GM19463 (cell line): ENCODE data around the gene PID1.
"Not testable (repeated sequence)": the region's sequence is repeated elsewhere in the genome, so short reads cannot be mapped to it uniquely, and the experiment has no call there.

Source experiments
- ATAC-seq: cut with Tn5 transposase; IDR thresholded peaks from one replicate; pipeline ENCODE4 v1.9.1; 2021; ENCODE audit warnings: mild to moderate bottlenecking, moderate library complexity; ENCODE audit not compliant: unreplicated experiment

The PID1 gene

DNA sequence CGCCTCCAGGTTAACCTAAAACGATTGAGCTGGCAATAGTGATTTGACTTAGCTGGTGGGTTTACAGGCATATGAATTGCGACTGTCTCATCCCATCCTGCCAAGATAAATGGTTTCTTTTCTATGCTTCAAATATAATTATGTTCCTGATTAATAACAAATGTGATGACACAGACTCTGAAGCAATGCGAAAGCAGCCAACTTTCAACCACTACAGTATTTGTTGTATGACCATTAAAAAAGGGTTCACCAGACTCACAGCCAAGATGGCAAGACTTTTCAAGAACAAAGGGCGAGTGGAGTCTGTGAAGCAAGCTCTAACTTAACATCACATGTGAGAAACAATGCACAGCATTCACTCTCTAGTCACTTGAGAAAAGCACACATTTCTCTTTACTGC lies 186.6 kb downstream of the PID1 start:
- ATAC-seq, result no peak

DNA sequence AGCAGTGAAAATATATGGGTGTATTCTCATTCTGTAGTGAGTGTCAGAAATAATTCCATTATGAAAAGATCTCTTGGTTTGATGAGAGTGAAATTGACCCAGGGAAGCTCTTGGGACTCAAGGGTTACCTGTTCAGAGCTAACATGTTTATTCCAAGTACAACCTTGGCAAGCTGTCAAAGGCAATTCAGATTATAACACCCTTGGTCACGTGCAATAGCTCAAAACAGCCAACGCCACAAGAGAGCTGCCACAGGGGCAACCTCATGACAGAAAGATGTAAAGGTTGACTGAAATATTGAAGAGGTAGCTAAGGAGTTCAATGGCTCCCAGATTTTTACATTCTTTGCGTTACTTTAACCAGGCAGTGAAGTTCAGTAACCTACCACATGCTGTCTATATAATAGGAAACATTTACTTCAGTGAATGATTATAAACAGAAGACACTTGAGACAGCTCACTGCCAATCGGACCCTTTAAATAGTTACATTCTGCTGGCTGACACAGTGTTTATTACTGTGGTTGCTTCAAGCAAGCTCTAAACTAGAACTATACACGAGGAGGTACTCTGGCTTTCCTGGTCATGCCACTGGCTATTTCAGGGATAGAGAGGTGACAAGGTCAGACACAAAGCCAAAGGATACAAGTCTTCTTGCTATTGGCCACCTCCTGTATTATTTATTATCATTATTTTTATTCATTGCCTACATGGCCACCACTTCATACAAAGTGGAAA lies 187.3 kb downstream of the PID1 start:
- ATAC-seq, result no peak

DNA sequence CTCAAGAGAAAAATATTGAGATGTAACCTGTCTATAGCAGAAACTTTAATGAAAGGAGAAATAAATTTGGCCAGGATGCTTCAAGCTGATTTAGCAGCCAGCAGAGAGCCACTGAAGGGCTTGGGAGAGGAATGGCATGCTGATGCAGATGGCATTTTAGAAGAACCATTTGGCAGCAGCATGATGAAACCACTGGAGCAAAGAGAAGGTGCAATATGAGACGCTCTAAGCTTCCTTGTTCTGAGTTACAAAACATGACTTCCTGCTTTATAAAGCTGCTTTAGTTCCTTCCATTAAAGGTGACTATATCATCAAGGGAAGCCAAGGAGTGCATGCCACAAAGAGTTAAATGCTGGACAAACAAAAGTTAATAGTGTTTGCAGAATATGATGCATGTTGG lies 189.7 kb downstream of the PID1 start:
- no peak for ATAC-seq

- no peak for ATAC-seq
These were observed 190.9 kb downstream of the PID1 start for GRCh38 chr2:229080172-229080571.

DNA sequence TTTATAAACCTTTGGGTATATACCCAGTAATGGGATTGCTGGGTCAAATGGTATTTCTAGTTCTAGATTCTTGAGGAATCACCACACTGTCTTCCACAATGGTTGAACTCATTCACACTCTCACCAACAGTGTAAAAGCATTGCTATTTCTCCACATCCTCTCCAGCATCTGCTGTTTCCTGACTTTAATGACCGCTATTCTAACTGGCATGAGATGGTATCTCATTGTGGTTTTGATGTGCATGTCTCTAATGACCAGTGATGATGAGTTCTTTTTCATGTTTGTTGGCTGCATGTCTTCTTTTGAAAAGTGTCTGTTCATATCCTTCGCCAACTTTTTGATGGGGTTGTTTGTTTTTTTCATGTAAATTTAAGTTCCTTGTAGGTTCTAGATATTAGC lies 194.2 kb downstream of the PID1 start:
- ATAC-seq, result not testable (repeated sequence)

DNA sequence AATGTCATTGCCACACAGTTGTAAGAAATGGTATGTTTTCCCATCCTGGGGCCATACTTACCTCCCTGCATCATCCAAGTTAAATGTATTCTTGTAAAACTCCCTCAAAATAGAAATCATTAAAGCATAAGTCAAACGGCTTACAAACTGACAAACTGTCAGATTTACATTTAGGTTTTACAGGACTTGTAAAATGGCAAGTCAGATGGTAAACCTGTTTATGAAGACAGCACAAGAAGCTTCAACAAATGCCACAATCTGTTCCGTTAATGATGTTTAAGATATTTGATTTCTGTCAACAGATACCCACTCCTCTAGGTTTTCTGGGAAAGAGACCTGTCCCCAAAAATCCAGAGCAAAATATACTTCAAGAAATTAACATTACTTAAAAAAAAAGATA lies 197.2 kb downstream of the PID1 start:
- ATAC-seq, result no peak

DNA sequence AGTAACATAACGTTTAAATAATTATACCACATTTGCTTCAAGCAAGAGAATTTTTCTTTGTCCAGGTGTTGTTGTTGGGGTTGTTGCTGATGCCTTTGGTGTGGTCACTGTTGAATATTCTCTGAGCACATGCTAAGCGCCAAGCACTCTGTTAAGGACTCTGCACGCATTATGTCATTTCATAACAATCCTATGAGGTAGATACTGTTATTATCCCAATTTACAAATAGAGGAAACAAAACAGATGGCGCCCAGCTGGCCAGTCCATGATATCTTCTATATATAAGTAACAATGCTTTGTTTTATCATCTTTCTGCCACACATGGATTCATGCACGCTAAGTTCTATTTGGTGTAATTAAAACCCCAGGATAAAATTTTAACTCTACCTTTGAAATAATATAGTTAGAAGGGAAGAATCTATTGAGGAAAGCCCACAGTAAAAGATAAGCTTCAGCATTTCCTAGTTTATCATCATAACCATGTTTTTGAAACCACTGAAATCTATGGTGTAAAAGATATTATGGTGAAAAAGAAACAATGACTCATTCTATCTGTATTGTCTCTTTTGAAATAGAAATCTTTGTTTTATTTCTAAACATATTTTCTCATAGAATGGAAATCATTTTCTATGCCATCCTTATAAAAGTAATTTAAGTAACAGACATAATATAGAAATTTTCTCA lies 199.7 kb downstream of the PID1 start:
- ATAC-seq, result no peak

- ATAC-seq, result no peak
These were observed 204.9 kb downstream of the PID1 start for GRCh38 chr2:229066121-229066715.

- ATAC-seq, result no peak
These were observed 206.3 kb downstream of the PID1 start for GRCh38 chr2:229064749-229065148.

DNA sequence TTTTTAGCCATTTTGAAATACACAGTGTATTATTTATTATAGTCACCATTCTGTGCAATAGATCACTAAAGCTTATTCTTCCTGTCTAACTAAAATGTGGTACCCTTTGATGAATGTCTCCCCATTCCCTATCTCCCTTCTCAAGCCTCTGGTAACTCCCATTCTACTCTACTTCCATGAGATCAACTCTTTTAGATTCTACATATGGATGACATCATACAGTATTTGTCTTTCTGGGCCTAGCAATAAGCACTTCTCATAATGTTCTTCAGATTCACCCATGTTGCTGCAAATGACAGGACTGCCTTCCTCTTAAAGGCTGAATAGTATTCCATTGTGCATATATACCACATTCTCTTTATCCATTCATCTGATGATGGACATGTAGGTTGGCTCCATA lies 210.9 kb downstream of the PID1 start:
- no peak for ATAC-seq

- ATAC-seq, result no peak
These were observed 211.6 kb downstream of the PID1 start for GRCh38 chr2:229059331-229060033.

DNA sequence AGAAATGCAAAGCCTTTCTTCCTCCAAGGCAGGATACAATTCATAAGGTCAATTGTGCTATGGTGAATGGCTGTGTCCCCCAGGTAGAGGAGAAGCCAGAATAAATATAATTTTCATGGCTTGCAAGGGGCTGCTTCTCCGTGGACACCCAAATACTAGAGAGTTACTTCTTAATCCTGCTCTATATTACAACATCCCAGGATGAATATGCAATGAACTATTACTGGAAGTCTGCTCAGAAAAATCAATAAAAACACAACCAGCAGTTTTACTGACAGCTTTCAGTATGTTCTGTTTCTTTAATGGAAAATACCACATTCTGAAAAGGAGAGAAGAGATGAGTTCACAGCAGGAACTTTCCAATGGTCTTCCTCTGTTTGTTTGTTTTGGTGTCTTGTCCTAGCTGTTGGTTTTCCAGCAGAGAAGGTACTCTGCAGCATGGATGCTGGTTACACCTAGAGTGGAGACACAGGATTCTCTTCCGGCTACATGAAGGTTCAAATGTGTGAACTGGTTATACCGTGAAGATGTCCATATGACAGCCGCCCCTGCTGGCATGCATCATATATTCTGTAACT lies 213.0 kb downstream of the PID1 start:
- no peak for ATAC-seq

- no peak for ATAC-seq
These were observed 216.8 kb downstream of the PID1 start for GRCh38 chr2:229054311-229054710.

- ATAC-seq, result no peak
These were observed 219.3 kb downstream of the PID1 start for GRCh38 chr2:229051798-229052197.

- ATAC-seq, result no peak
These were observed 221.0 kb downstream of the PID1 start for GRCh38 chr2:229050133-229050532.

DNA sequence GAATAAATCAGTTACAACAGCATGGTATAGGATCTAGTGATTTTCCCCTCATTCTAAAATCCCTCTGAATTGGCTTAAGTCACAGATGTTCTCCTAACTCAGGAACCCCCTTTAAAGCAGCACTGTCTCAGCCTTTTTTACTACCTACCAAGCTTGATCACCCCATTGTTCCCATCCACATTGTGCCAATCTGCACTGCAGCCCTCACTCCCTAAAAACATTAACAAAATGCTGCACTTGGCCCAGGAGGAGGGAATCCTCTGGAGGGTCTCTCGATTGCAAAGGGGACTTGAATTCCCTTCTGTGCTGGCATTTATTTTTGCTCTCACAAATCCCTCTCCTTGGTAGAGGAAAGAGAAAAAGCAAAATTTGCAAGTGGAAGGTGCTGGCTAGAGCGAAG lies 223.0 kb downstream of the PID1 start:
- ATAC-seq, result no peak

DNA sequence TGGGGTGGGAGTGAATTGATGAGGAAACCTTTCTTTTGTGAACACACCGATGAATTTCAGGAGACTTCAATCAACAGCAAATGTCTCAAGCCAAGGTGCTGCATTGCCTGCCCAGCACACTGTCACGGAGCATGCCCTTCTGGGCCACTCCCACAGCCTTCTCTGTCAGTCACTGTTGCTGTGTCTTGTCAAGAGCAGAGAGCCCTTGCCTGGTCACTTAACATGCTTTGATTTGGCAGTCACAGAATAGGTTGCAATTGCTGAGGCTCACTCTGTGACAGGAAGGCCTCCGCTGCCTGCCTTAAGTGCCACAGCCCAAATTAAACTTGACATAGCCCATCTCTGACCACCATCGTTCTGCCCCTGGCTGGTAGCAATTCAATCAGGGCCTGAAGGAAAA lies 225.4 kb downstream of the PID1 start:
- ATAC-seq, result no peak

DNA sequence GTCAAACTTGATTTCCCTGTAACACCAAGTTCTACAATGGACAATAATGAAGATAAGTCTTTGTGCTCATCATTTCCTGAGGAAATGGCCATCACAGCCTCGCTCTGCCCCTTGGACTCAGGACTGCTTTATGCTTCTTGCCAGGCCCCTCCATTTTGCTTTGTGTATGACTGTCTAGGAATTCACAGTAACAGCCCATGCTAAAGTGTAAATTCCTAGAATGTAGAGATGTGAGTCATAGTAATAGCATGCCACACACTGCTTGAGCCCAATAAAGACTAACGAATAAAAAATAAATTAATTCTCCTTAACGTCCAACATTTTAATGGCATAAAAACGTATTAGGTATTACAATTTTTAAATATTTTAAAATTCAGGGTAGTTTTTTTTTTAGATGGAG lies 226.5 kb downstream of the PID1 start:
- no peak for ATAC-seq

DNA sequence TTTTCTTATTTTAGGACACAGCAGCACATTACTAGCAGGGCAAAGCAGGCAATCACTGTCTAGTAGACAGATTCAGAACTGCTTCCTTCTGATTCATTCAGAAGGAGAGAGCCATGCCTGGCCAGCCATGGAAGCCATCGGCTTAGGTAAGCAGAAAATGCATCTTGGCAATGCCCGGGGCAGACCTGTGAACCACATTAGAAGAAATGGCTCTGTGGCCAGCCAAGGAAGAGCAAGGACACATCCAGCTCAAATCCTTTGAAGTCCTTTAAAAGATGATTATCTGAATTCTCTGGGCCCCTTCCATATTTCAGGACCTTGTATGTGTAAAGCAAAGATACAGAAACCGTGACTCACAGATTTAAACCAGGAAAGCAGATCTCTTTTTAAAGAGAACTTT lies 227.4 kb downstream of the PID1 start:
- ATAC-seq, result no peak

DNA sequence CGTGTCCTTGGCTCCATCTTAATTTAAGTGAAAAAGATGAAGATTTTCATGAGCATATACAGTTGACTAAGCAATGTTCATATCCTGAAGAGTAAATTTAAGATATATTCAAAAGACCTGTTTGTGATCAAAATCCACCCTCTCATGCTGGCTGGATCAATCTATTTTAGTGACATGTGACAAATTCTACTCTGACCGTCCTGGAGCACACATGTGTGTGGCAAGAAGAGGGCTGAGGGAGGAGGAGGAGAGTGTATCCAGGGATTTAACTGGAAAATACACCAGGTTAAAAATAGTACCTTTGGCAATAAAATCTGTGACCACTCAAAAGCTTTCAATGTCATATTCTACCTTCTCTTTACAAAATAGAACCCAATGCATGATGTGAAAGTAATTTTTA lies 228.7 kb downstream of the PID1 start:
- no peak for ATAC-seq

DNA sequence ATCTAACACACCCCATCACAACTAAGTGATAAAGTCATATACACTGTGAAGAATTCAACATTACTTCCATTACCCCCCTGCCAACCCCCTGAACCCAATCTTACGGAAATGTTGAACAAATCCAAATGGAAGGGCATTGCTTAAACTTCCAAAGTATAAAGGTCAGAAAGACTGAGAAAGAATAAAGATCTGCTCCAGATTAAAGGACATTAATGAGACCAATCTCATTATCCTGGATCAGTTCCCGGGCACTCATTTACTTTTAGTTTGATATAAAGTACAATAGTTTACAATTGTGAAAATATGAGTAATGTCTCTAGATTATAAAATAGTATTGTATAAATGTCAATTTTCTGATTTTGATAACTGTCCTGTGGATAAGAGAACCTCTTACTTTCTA lies 229.4 kb downstream of the PID1 start:
- no peak for ATAC-seq
